Tibial nerve (tissue), 3 donors: ENCODE results near the gene RDX.

Experiments used
- POLR2A ChIP-seq, 2 donors: fragments of 450-650 bp; IDR thresholded peaks; one replicate each; pipeline ENCODE4 v1.6.1; 2017; ENCODE audit warnings: antibody characterized with exemption in 2 of 2, mild to moderate bottlenecking in 2 of 2, moderate library complexity in 2 of 2
- TF ChIP-seq, protein P1 (sequence below), 5 experiments: fragments of 200-600 bp in 3 of 5; fragments of 450-650 bp in 2 of 5; sonication (generic) in 3 of 5; IDR thresholded peaks; one replicate each; pipeline ENCODE4 v1.5.1; 2016 to 2019; ENCODE audit warnings: antibody characterized with exemption in 5 of 5, mild to moderate bottlenecking in 3 of 5, moderate library complexity in 2 of 5

DNA sequence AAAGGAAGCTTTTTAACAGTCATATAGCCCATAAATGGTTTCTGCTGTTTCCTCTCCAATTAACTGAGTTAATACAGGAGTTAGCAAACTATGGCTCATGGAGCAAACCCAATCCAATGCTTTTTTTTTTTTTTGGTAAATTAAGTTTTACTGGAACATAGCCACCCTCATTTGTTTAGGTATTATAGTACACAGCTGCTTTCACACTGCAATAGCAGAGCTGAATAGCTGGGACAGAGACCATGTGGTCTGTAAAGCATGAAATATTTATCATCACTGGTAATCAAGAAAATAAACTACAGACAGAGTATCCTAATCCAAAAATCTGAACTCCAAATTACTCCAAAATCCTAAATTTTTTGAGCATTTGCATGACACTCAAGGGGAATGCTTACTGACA lies 53.7 kb downstream of the RDX start:
- TF ChIP-seq, protein P1, sequence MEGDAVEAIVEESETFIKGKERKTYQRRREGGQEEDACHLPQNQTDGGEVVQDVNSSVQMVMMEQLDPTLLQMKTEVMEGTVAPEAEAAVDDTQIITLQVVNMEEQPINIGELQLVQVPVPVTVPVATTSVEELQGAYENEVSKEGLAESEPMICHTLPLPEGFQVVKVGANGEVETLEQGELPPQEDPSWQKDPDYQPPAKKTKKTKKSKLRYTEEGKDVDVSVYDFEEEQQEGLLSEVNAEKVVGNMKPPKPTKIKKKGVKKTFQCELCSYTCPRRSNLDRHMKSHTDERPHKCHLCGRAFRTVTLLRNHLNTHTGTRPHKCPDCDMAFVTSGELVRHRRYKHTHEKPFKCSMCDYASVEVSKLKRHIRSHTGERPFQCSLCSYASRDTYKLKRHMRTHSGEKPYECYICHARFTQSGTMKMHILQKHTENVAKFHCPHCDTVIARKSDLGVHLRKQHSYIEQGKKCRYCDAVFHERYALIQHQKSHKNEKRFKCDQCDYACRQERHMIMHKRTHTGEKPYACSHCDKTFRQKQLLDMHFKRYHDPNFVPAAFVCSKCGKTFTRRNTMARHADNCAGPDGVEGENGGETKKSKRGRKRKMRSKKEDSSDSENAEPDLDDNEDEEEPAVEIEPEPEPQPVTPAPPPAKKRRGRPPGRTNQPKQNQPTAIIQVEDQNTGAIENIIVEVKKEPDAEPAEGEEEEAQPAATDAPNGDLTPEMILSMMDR (IDR thresholded peaks at IDR 0.05) = no peak
- no peak for TF ChIP-seq POLR2A (IDR thresholded peaks at IDR 0.05)
